ENCODE results near the gene DIRAS3. TPM values are rescaled to one million over a fixed set of nuclear protein-coding genes. Genes with fewer than 3 reads are reported as not detected.
"Not testable (repeated sequence)": the region's sequence is repeated elsewhere in the genome, so short reads cannot be mapped to it uniquely, and the experiment has no call there.

Gene DIRAS3
- total RNA-seq, 1 donor, result 4.0 TPM

GRCh38 chr1:68010090-68010489 is 40.3 kb downstream of the DIRAS3 start:
- H2AFZ ChIP-seq (ENCODE audit: low read length), result no peak overlapping the region
- no peaks in the 10 kb centered on the region for H3K27me3 ChIP-seq (ENCODE audit: insufficient read depth, low read length)
- no peaks in the 10 kb centered on the region for H3K4me1 ChIP-seq (ENCODE audit: insufficient read depth, low read length)
- H3K36me3 ChIP-seq (ENCODE audit: insufficient read depth, low read length), result no peaks in the 10 kb centered on the region
- TF ChIP-seq, protein P1, sequence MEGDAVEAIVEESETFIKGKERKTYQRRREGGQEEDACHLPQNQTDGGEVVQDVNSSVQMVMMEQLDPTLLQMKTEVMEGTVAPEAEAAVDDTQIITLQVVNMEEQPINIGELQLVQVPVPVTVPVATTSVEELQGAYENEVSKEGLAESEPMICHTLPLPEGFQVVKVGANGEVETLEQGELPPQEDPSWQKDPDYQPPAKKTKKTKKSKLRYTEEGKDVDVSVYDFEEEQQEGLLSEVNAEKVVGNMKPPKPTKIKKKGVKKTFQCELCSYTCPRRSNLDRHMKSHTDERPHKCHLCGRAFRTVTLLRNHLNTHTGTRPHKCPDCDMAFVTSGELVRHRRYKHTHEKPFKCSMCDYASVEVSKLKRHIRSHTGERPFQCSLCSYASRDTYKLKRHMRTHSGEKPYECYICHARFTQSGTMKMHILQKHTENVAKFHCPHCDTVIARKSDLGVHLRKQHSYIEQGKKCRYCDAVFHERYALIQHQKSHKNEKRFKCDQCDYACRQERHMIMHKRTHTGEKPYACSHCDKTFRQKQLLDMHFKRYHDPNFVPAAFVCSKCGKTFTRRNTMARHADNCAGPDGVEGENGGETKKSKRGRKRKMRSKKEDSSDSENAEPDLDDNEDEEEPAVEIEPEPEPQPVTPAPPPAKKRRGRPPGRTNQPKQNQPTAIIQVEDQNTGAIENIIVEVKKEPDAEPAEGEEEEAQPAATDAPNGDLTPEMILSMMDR (IDR thresholded peaks at IDR 0.05; ENCODE audit: extremely low read depth, low read depth, low read length), result peak; percentile 51
- no peaks in the 10 kb centered on the region for H3K9me3 ChIP-seq (ENCODE audit: low read depth, low read length)
- H3K79me2 ChIP-seq (ENCODE audit: insufficient read depth, low read length), result no peaks in the 10 kb centered on the region
- H3K4me2 ChIP-seq (ENCODE audit: insufficient read depth, low read length), result no peak overlapping the region
- DNase-seq (ENCODE audit: insufficient read length, low spot score, missing footprints), result no peak
- no peak overlapping the region for H3K4me3 ChIP-seq (ENCODE audit: insufficient read depth, low read length)
- no peaks in the 10 kb centered on the region for H4K20me1 ChIP-seq (ENCODE audit: insufficient read depth, low read length)
- H3K27ac ChIP-seq (ENCODE audit: low read depth, low read length), result no peak overlapping the region

- H3K27ac ChIP-seq (ENCODE audit: low read depth, low read length); H3K9me3 ChIP-seq (ENCODE audit: low read depth, low read length); H3K4me3 ChIP-seq (ENCODE audit: insufficient read depth, low read length); DNase-seq (ENCODE audit: insufficient read length, low spot score, missing footprints); H3K4me2 ChIP-seq (ENCODE audit: insufficient read depth, low read length); H3K36me3 ChIP-seq (ENCODE audit: insufficient read depth, low read length); H4K20me1 ChIP-seq (ENCODE audit: insufficient read depth, low read length); H2AFZ ChIP-seq (ENCODE audit: low read length); H3K79me2 ChIP-seq (ENCODE audit: insufficient read depth, low read length); H3K4me1 ChIP-seq (ENCODE audit: insufficient read depth, low read length); H3K27me3 ChIP-seq (ENCODE audit: insufficient read depth, low read length): not testable (repeated sequence)
These were observed 46.8 kb downstream of the DIRAS3 start for GRCh38 chr1:68003626-68004025.

DNA sequence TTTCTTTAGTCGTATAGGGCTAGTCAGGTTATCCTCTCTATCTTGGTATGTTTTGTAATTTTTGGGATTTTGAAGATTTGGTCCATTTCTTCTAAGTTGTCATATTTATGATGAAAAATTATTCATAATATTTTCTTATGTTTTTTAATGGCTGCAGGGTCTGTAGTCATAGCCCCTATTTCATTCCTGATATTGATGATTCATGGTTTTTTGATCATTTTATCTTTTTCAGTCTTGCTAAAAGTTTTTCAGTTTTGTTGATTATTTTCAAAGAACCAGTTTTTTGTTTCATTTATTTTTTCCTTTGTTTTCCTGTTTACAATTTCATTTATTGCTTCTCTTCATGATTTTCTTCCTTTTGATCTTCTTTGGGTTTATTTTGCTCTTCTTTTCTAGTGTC is 50.2 kb downstream of the DIRAS3 start:
- no peak for DNase-seq (ENCODE audit: insufficient read length, low spot score, missing footprints)
- no peaks in the 10 kb centered on the region for H3K9me3 ChIP-seq (ENCODE audit: low read depth, low read length)
- H3K4me2 ChIP-seq (ENCODE audit: insufficient read depth, low read length), result no peak overlapping the region
- no peak overlapping the region for H3K4me3 ChIP-seq (ENCODE audit: insufficient read depth, low read length)
- no peaks in the 10 kb centered on the region for H3K36me3 ChIP-seq (ENCODE audit: insufficient read depth, low read length)
- H2AFZ ChIP-seq (ENCODE audit: low read length), result no peak overlapping the region
- no peaks in the 10 kb centered on the region for H4K20me1 ChIP-seq (ENCODE audit: insufficient read depth, low read length)
- no peaks in the 10 kb centered on the region for H3K4me1 ChIP-seq (ENCODE audit: insufficient read depth, low read length)
- H3K27ac ChIP-seq (ENCODE audit: low read depth, low read length), result no peak overlapping the region
- H3K27me3 ChIP-seq (ENCODE audit: insufficient read depth, low read length), result no peaks in the 10 kb centered on the region
- no peaks in the 10 kb centered on the region for H3K79me2 ChIP-seq (ENCODE audit: insufficient read depth, low read length)
- TF ChIP-seq, protein P1 (IDR thresholded peaks at IDR 0.05; ENCODE audit: extremely low read depth, low read depth, low read length), result no peak

GRCh38 chr1:67997746-67998145 is 52.7 kb downstream of the DIRAS3 start:
- Histone ChIP-seq H3K9me3 (ENCODE audit: low read depth, low read length) (no peaks in the 10 kb centered on the region), H3K27ac (ENCODE audit: low read depth, low read length) (no peak overlapping the region), H3K4me3 (ENCODE audit: insufficient read depth, low read length) (no peak overlapping the region), H3K4me1 (ENCODE audit: insufficient read depth, low read length) (no peaks in the 10 kb centered on the region), H4K20me1 (ENCODE audit: insufficient read depth, low read length) (no peaks in the 10 kb centered on the region), H3K27me3 (ENCODE audit: insufficient read depth, low read length) (no peaks in the 10 kb centered on the region), H2AFZ (ENCODE audit: low read length) (no peak overlapping the region), H3K4me2 (ENCODE audit: insufficient read depth, low read length) (no peak overlapping the region), H3K36me3 (ENCODE audit: insufficient read depth, low read length) (no peaks in the 10 kb centered on the region), H3K79me2 (ENCODE audit: insufficient read depth, low read length) (no peaks in the 10 kb centered on the region)
- TF ChIP-seq, protein P1 (IDR thresholded peaks at IDR 0.05; ENCODE audit: extremely low read depth, low read depth, low read length), result no peak
- no peak for DNase-seq (ENCODE audit: insufficient read length, low spot score, missing footprints)

Other genes starting within 250 kb of the DIRAS3 start
- 204 and 219 TPM in 2 replicates for gene GNG12, start 217.2 kb downstream of the DIRAS3 start, total RNA-seq
- gene WLS, start 181.9 kb upstream of the DIRAS3 start, total RNA-seq, result 54.3 and 65.1 TPM in 2 replicates